A204.1 (cell line): Measurements from ENCODE around the gene ISLR.

Experiments used
- FAIRE-seq: peaks from 2 replicates; lab custom pipeline; 2012; peaks lifted over from hg19 to GRCh38; lab: Jason Lieb, UNC

Gene ISLR

DNA sequence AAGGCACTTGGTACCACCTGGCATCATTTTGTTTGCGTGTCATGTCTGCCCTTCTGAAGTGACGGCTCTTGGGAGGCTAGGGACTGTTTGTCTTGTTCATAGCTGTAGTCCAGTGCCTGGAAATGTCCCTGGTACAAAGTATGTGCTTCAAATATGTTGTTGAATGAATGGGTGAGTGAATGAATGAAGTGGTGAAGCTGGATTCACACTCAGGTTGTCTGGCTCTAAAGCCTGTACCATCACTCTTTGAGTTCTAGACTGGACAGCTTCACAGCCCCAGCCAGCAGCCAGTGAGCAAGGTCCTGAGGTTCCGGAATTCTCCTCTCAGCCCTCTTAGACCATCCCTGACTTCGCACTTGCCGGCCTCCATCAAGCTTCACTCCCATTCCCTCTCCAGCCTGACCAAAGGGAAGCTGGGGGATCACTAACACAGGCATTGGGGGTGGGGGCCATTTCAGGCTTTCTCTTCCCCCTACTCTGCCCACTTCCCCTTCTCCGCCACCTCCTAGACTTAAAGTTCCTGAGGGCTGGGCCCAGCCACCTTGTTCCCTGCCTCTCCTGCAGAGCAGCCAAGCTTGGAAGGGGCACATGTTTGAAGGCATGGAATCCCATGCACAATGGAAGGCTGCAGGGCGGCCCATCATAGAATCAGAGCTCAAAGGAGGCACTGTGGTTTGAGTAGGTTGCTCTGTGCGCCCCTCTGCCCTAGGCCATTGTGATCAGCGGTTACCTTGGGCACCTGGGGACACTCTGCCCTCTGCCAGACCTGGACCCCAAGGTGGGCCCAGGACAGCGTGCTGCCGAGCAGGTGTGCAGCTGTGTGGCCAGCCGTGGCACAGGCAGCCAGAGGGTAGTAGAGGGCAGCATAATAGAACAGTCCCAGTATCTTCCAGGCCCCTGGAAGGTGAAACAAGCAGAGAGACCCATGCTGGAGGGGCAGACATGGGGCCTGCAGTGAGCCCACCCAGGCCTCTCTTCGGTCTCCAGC, 21.4 kb downstream of the ISLR start:
- no peak for FAIRE-seq

DNA sequence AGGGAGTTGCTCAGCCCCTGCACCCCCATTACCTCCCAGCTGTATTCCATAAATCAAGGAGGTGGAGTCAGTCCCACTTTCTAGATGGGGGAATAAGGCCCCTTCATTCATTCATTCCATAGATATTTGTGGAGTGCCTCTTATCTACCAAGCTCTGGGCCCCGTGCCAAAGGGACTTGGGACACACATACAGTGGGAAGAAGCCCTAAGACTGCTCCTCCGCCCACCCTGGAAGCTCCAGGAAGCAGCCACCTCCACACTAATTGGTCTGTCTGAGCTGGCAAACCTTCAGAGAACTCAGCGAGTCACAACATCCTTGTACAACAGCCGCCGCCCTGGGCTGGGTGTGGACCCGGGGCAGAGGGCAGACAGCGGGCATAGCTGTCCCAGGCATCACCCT, 22.7 kb downstream of the ISLR start:
- no peak for FAIRE-seq

DNA sequence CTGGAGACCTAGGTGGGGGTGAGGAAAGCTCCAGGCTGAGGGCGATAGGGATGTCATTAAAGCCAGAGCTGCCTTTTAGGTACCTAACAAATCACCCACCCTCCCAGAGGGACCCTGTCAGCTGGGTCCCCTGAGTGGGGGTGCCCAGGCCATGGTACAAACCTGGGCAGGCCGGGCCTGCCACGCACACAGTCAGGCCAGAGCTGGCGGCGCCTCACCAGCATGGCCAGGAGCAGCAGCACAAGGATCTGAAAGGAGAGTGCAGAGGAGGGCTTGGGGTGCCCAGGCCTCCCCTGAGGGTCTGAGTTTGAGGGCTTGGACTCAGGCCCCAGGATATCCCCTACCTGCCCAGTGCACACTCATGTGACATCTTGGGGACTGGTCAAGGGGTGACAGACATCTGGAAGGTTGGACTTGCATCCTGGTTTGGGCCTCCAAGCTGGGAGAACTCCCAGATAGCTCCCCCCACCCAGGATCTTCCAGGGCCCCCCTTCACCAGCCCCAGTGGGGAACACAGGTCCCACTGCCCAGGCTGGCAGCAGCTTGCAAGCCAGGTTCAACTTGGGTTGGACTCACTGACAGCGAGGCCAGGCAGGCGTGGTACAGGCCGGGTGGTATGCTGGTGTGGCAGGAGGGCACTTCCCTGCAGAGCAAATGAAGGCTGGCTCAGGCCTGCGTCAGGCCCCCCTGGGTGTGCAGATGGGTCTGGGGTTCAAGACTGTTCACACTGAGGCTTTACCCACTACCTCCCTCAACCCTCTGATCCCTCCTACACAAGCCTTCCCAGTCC, 23.9 kb downstream of the ISLR start:
- no peak for FAIRE-seq

DNA sequence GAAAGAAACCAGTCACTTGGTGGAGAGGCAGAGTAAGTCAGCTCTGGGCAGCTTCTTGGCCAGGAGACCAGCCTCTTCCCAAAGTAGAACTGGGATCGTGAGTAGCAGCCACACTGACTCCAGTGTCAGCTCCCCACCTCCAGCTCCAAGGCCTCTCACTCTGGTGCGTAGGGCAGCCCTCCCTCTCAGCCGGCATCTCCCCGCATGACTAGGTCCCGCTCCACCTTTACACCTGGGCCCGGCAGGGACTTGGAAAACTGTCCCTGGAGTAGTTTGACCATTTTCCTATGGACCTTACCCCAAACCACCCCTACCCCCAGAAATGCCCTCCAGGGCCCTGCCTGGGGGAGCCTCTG, 25.8 kb downstream of the ISLR start:
- no peak for FAIRE-seq

DNA sequence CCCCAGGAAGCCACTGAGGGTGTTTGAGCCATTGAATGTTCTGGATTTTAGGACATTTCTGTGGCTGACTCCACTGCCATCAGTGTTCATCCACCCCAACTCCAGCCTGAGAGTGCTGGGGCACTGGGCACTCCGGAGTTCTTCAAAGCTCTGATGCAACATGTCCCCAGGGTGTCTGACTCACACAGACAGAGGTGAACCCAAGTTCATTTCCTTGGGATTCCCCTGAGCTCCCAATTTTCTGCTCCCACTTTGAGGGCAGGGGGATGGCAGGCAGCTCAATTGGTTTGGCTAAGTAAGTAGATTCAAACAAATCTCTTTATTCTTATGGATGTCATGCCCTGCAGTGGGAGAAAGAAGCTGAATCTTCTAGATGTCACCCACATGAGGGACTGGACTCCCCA, 26.9 kb downstream of the ISLR start:
- no peak for FAIRE-seq

DNA sequence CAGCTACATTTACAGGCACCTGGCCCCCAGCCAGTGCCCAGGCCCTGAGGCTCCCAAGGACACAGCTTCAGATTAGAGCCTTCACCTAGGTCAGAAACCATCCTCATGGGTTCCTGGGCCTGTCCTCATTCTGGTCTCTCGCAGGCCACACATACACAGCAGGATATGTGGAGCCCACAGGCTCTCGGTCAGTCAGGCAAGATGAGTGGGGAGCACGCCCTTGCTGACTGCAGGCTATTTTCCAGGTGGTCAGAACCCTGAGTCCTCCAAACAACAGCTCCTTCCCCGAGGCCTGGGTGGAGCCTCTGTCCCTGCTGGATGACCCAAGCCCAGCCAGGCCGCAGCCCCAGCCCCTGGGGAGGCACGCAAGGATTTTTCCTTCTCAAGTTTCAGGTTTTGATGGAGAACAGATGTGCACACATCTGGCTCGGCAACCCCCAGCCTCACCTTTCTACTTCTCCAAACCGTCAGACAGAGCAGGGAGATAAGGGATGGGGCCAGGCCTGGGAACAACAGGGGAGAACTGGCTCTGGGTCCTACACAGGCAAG, 27.4 kb downstream of the ISLR start:
- no peak for FAIRE-seq

DNA sequence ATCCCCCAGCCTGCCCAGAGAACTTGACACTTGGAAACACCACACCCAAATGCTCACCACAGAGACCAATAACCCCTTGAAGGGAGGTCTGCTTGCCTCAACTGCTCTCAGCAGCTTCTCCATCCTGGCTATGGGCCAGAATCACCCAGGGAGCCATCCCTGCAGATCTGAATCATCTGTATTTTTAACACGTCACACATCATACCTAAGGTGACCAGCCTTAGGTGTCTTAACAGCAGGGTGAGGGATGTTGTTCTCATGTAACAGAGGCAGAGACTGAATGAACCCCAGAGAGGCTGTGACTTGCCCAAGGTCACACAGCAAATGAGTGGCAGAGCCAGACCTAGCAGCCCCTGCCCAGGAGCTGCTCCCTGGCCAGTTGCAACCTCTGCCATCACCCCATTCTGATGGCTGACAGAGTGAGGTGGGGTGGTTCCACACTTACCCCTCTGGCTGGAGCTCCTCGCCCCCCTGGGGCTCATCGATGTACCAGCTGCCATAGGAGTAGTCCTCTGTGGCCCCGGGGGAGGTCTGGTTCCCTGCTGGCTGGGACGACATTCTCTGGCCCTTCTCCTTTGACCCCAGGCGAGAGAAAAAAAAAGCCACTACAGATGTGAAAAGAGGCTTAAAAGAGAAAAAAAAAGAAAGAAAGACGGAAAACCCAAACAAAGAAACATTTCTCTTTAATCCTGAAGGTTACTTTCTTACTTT, 28.4 kb downstream of the ISLR start:
- no peak for FAIRE-seq

DNA sequence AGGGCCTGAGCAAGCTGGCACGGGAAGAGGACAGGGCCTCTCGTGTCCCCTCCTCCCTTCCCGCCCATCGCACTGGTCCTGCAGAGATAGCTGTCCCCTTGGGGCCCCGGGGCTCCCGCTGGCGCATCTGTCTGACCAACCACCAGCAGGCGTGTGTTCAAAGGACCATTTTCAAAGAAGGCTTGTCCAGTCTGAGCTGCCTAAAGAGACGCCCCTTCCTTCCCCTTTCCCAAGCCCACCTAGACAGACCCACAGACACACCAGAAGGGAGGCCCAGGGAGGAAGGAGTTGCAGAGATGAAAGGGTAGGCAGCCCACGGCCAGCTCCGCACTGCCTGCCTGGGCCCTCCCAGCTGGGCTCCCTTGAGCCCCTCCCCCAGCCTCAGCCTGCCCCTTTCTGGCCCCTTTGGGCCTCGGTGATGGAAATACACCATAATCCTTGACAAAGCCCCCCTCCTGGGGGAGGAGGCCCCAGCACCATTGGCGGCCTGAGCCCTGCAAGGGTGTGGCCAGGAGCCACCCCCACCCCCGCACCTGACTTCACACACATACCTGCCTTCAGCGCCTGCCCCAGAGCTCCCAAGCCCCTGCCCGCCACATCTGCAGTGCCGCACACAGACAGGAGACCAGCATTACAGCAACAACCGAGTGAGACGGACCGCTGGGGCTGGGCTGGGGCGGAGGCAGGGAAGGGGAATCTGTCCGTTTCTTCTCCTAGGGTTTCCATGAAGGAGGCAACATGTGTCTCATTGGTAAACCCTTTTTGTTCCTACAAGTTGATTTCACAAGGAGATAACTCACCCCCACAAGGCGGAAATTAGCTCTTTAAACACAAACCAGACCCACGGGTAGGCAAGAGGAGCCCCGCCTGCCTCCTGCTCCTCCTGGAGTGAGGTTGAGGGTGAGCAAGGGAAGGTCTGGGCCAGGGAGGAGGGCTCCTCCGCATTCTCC, 29.2 kb downstream of the ISLR start, which contains the start of gene STRA6:
TSS of gene STRA6 (minus strand) at position 336 of the 950 bp plus-strand sequence. CDS start 520 bp downstream, outside the sequence.
- FAIRE-seq = no peak

DNA sequence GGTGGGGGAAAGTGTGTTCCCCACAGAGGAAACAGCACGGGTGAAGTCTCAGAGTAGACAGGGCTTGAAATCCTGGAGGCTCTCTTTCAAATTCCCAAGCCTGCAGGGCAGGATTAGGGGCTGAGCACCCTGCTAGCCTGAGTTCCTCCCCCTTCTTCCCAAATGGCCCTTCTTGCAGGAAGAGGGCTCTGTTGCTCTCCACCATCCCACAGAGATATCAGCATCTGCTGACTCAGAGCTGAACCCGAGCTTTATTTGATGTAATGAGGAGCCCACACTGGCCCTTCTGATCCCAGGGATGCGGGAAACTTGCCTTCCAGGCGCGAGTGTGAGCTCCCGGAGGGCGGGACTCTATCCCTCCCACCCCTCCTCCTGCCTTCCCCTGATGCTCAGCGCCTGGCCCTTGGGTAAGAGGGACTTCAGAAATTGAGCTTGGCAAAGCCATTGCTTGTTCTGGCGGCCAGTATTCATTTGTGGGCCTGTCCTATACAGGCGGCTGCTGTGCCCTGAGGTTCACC, 30.5 kb downstream of the ISLR start:
- FAIRE-seq = no peak

DNA sequence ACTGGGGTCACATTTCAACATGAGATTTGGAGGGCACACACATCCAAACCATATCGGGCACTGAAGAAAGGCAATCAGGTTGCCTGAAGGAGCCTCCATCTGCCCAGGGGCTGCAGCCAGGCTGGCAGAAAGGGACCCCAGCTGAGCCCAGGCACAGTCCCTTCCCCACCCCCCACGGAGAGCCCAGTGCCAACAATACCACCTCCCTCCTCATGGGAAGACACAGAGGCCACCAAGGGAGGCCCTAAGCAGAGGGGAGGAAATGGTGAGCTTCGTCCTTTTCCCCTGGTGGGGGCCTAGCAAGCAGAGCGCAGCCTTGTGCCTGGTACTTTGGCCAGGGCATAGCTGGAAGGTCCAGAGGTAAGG, 32.1 kb downstream of the ISLR start:
- no peak for FAIRE-seq

DNA sequence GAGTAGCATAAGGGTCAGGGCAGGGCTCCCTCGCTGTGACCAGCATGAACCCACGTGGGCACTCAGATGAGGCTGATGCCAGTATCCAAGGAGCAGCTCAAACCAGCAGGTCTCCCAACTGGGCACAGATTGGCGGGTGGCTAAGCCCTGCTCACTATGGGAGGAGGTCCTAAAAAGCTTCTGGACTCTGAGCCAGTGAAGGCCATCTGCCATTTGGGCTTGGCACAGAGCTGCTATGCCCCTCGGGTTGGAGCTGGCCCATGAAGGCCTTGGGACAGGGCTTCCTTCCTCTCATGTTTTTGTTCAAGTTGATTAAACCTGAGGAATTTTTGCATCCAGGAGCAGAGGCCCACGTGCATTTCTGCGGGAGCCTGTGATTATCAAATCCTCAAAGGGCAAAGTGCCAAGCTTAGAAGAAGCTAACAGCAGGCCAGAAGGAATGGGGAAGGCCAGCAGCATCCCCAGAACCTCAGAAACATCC, 33.3 kb downstream of the ISLR start:
- FAIRE-seq = no peak

DNA sequence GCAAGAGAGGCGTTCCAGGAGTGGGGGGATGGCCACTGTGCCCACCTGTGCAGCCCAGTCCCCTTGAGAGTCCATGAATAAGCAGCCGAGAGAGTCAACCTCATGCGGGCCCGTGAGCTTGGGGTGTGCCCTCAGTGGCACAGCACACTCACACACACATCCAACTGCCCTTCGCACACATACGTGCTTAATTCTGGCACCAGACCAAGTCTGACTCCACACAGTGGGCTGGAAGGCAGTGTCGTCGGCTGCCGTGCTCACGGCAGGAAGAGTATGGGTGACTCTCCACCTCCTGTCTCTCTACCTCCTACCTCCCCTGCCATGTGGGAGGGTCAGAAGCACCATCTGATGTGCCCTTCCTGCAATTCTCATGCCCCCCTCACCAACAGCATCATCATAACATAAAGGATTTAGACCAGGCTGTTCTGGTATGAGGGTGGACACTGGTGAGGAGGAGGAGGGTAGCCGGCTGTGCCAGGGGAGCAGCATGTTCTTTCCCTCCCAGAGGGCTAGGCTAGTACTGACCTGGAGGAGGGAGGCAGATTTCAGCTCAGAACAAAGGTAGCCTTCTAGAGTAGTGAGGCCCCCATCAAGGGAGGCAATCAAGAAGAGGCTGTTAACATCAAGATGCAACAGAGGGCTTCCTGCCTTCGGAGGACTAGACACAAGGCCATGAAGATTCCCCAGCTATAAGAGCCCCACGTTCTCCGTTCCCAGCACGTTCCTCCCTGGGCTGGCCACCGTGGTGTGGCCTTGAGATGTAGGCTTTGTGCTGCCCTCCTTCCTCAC, 34.3 kb downstream of the ISLR start:
- no peak for FAIRE-seq

DNA sequence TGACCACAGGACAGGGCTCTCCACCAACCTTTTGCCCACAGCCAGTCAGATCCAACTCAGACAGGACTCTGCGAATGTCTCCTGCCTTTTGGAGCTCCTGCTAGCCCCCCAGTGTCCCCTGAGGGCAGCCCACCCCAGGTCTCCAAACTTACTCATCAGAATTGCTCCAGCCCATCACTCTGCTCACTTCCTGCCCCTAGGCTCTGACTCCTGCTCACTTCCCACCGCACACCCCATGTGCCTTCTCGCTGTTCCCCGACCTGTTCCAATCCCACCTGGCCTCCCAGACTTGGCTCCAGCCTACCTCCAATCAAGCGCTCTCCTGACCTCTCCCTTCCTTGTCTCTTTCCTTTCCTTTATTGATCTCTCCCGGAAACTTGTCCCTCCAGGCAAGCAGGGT, 35.0 kb downstream of the ISLR start:
- no peak for FAIRE-seq

DNA sequence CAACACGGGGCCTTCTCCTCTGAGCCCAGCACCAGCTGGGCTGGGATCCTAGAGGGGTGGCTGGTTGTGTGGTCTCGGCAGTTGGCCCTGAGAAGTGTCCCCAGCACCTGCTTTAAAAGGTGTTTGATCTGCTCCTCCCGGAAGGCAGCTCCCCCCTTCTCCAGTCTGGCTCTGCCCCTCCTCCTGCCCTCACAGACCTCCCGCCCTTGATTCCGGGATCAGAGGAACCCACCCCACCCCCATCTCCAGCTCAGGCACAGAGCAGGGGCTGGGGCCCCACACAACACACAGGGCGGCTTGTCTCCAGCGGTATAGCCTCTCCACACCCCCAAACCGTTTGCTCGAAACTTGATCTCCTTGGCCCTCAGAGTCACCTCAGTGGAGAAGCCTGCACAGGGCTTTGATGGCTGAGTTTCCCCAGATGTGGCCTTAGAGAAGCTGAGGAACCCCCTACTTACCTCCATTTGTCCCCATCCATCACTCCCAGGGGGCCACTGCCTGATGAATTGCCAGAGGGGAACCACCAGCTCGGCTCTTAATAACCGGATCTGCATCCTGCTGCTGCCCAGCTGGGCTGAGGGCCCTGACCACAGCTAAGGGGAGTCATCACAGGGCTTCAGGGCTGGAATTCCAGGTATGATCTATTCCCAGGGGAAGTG, 35.5 kb downstream of the ISLR start:
- FAIRE-seq = no peak

DNA sequence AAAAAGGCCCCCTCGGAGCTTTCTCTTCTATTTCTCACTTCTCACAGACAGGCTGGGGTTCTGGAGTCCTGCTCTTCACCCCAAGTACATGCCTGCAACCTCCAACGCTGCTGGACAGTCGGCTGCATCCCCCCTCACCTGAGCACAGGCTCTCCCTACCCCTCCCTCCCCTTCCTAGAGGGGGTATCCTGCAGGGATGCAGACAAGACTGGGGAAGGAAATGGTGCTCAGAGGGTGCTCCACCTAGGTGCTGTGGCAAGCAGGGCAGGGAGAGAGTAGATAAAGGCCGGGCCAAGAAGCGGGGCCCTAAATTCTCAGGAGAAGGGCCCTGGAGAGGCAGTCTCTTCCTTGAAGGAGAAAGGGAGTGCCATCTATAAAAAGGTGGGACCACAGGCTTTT, 36.0 kb downstream of the ISLR start:
- FAIRE-seq = no peak

DNA sequence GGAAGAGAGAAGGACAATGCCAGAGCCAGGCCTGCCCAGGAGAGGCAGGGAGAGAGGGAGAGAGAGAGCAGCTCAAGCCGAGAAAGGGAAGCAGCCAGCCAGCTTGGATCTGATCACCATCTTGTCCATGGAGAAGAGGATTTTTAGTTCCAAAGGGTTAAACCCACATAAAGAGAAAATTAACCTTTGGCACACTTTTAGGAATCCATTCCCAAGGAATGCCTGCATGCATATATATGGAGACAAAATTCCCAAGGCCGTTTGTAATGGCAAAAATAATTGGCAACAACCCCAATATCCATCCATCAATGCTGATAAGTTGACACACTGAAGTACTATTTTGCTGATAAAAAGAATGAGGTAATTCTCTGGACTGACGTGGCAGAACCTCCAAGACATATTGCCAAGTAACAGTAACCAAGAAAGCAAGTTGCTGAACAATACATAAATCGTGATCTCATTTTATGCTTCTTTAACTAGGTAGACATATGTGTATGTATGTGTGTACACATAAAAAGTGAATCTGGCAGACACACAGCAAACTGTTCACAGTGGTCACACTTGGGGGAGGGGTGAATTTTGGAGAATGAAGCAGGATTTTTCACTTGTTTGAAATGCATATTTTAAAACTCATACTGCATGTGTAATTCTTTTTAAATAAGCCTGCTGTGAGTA, 36.6 kb downstream of the ISLR start:
- FAIRE-seq = no peak

DNA sequence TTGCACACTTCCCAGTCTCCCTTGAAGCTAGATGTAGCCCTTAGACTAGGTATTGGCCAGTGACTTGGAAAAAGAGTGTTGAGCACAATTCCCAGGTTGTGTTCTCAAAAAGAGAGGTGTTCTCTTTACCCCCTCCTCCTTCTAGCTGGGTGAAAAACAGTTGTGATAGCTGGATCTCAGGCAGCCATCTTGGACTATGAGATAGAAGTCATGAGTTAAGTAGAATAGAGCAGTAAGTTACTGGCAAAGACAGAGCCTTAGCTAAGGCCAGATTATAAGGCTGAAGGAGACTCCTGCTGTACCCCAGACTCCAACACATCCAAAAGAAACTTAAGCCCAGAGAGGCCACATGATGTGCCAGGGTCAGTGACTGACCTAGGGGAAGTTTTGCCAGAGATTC, 37.2 kb downstream of the ISLR start:
- no peak for FAIRE-seq

DNA sequence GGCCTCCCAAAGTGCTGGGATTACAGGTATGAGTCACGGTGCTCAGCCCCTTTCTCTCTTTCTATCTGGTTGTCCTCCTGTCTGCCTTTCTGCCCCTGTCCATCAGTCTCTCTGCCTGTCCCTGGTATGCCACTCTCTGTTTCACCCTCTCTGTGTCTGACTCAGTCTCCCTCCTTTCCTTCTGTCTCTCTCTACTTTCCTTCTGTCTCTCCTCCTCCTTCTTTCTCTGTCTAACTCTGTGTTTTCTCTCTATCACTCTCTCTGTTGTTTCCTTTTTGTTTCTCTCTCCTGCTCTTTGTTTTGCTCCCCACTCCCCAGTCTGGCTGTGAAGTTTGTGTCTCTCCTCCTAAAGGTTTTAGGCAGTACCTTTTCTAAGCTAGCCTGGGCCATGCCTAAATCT, 38.1 kb downstream of the ISLR start:
- FAIRE-seq = no peak

DNA sequence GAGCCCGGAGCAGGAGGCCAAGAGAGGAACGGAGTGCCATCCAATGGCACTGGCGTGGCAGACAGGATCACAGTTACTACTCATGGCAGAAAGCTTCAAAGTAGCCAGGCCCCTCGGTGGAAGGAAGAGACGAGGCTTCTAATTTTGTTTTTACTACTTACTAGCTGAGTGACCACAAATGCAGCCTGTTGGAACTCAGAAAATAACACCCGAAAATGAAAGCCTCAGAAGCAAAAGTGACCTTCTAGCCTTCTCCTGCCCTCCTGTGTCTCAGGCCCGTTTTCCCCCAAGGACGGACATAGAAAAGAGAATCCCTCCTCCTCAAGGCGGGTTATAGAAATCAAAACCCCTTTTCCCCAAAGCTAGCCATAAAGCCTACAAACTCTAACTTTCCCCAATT, 39.0 kb downstream of the ISLR start:
- no peak for FAIRE-seq
